Embryonic facial prominence (tissue), 1 donor: Measurements from ENCODE around the gene CFAP69.
A peak's percentile ranks its signal among the peaks of the same experiment; 100 is the strongest.
"Not testable (repeated sequence)": the region's sequence is repeated elsewhere in the genome, so short reads cannot be mapped to it uniquely, and the experiment has no call there.

Experiments used
- DNase-seq: peaks from one replicate; pipeline ENCODE4 v3.0.0-alpha.2; 2016; ENCODE audit errors: extremely low spot score

Gene CFAP69

GRCh38 chr7:90337106-90337505, 92.1 kb downstream of the CFAP69 start:
- no peak for DNase-seq

GRCh38 chr7:90345016-90345415, 100.0 kb downstream of the CFAP69 start:
- DNase-seq = no peak

DNA sequence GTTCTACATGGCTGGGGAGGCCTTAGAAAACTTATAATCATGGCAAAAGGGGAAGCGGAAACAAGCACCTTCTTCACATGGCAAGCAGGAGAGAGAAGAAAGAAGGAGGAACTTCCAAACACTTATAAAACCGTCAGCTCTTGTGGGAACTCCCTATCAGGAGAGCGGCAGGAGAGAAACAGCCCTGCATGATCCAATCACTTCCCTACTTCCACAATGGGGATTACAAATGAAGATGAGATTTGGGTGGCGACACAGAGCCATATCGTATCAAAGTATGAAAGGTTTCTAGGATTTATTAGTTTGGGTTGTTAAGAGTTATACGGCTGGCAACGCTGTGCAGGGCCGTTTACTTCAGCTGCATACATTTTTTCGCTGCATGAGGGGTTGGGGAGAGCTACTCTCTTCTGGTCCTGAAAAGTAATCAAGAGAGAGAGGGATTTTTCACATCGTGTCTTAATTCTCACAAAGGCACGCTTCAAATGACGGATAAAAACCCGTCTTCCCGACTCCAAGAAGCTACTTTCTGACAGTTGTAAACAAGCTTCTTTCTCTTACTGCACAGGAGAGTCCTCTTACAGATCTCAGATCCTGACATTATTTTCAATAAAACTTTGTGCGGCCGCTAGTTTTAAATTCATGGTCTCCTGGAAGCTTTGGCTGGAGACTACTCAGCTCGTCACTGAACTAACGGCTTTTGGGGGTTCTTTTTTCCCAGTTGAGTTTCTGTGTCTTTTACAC, 100.8 kb downstream of the CFAP69 start:
- DNase-seq = peak; percentile 9

DNA sequence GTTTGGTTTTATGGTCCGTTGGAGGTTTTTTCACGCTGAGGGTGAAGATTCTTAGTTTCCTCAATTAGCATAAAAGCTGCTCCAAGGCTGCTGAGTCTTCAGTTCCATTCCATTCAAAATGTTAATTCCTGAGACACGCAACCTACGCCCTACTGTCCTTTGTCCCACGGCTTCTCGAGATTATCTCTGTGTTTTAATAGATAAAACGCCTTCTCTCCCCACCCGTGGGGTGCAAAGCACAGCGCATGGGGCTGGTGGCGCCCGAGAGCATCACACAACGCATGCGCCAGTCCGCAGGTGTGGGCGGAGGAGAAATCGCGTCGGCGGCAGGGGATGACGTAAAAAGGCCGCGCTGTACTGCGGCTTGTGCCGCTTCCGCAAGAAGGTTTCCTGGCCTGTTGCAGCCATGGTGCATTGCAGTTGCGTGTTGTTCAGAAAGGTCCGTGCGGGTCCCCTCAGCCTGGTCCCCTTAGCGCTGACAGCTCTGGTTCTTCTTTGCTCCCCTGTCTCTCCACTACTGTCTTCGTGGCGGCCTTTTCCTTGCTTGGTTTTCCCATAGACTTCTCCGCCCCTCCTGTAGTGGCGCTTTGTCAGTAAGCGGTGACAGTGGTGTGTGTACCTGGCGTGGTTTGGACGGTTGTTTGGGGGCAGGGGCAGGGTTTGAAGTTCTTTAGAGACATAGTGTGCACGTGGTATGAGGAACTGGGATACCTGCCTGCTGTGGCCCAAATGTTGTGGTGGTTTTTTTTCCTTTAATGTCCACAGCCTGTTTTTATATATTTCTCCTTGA, 101.6 kb downstream of the CFAP69 start, which contains the start of gene GTPBP10:
Gene GTPBP10, plus strand, starts transcription at position 381 of the 790 bp plus-strand sequence. Its CDS starts 26 bp downstream, at position 407.
- DNase-seq = peak; percentile 91

- no peak for DNase-seq
Measured at GRCh38 chr7:90347759-90348158, 102.8 kb downstream of the CFAP69 start.

DNA sequence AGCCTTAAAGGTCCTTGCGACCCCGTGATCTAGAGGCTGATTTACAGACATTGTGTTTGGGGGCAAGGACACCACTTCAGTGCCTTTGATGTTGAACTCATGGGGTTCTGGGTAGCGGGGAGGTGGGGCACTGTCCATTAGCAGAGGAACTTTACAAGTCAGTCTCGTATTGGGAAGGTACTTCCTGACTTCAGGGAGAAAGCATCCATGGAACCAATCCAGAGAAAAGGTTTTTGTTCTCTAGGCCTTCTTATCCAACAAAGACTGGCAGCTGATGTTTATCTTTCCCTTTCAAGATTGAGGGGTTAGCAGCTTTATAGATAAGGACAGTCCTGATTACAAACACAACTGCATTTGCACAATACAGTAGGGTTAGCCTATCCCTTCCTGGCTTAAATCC, 104.3 kb downstream of the CFAP69 start:
- DNase-seq = no peak

DNA sequence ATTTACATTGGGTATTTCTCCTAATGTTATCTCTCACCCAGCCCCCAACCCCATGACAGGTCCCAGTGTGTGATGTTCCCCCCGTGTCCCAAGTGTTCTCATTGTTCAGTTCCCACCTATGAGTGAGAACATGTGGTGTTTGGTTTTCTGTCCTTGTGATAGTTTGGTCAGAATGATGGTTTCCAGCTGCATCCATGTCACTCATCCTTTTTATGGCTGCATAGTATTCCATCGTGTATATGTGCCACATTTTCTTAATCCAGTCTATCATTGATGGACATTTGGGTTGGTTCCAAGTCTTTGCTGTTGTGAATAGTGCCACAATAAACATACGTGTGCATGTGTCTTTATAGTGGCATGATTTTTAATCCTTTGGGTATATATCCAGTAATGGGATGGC, 105.1 kb downstream of the CFAP69 start:
- not testable (repeated sequence) for DNase-seq

GRCh38 chr7:90351987-90352386, 107.0 kb downstream of the CFAP69 start:
- DNase-seq = no peak
